GM11168 (cell line): ENCODE data around the gene TUBB4B.
"Not testable (repeated sequence)": the region's sequence is repeated elsewhere in the genome, so short reads cannot be mapped to it uniquely, and the experiment has no call there.

Experiments
- in situ Hi-C: fragments of 300-500 bp; cut with MboI; formaldehyde crosslinking; loops from one replicate; pipeline ENCODE4 v1.12.0; 2022; ENCODE audit warnings: low sequenced_read_pairs; ENCODE audit not compliant: unreplicated experiment

Gene TUBB4B

GRCh38 chr9:137234758-137235423 is 6.2 kb upstream of the TUBB4B start:
- in situ Hi-C loops, result loop anchor here (5.0 kb wide), 1 partner anchor 113 kb away; no protein-coding TSS in a partner anchor

- in situ Hi-C loops, result no loop called here
Measured at GRCh38 chr9:137235424-137236237, 5.5 kb upstream of the TUBB4B start.

- in situ Hi-C loops, result no loop called here
Measured at GRCh38 chr9:137236238-137236935, 4.7 kb upstream of the TUBB4B start.

GRCh38 chr9:137236936-137237421 is 4.1 kb upstream of the TUBB4B start:
- in situ Hi-C loops, result no loop called here

- in situ Hi-C loops, result no loop called here
Measured at GRCh38 chr9:137237759-137238726, 3.0 kb upstream of the TUBB4B start.

GRCh38 chr9:137239541-137240200 is 1.4 kb upstream of the TUBB4B start:
- in situ Hi-C loops, result not testable (repeated sequence)

- in situ Hi-C loops, result no loop called here
Measured at GRCh38 chr9:137240318-137240840, 708 bp upstream of the TUBB4B start.

GRCh38 chr9:137241490-137242268 is 592 bp downstream of the TUBB4B start:
- in situ Hi-C loops, result no loop called here

GRCh38 chr9:137242269-137243203 is 1.4 kb downstream of the TUBB4B start:
- in situ Hi-C loops, result no loop called here

- in situ Hi-C loops, result not testable (repeated sequence)
Measured at GRCh38 chr9:137243266-137243625, 2.2 kb downstream of the TUBB4B start.

GRCh38 chr9:137243626-137244485 is 2.8 kb downstream of the TUBB4B start:
- in situ Hi-C loops, result no loop called here

GRCh38 chr9:137244486-137245449 is 3.7 kb downstream of the TUBB4B start:
- in situ Hi-C loops, result no loop called here

GRCh38 chr9:137245450-137246421 is 4.6 kb downstream of the TUBB4B start:
- in situ Hi-C loops, result no loop called here
